BE2C (cell line): ENCODE results near the gene TXNDC8.

Experiments used
- DNase-seq: peaks from one replicate; pipeline ENCODE4 v3.0.0-alpha.2; 2020
- H3K27me3 ChIP-seq: fragments of 250-450 bp; sonication (Bioruptor Pico); 2 replicates; pipeline ENCODE4 v1.5.1; 2020; ENCODE audit warnings: mild to moderate bottlenecking
- H3K36me3 ChIP-seq: fragments of 250-450 bp; sonication (Bioruptor Pico); 2 replicates; pipeline ENCODE4 v1.5.1; 2020; ENCODE audit warnings: mild to moderate bottlenecking
- H3K4me1 ChIP-seq: fragments of 250-450 bp; sonication (Bioruptor Pico); 2 replicates; pipeline ENCODE4 v1.5.1; 2020
- H3K4me3 ChIP-seq: 2 replicates; pipeline ENCODE4 v1.5.1; 2011; ENCODE audit warnings: low read depth, low read length
- H3K9me3 ChIP-seq: fragments of 250-450 bp; sonication (Bioruptor Pico); 2 replicates; pipeline ENCODE4 v1.5.1; 2020
- TF ChIP-seq, protein P1 (sequence below): IDR thresholded peaks from 2 replicates; pipeline ENCODE4 v1.5.1; 2012; ENCODE audit warnings: mild to moderate bottlenecking, low read depth, low read length

Gene TXNDC8

DNA sequence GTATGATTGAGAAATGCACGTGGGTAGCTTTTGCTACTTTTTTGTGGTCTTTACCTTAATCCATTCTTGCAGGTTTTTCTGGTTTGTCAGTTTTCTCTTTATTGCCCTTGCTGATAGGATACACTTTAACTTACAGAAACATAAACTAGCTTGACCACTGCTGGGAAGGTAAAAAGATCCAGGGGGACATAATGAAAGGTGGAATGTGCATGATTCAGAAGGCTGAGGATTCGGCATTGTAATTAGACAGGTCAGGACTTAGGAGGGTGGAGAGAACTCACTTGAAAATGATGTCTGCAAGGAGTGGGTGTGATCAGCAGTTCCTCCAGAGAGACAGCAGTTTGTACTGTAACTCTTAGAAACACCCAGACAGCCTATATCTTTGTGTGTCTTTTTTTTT, 19.8 kb upstream of the TXNDC8 start:
- Histone ChIP-seq H3K4me1 (no peaks in the 10 kb centered on the region), H3K9me3 (no peaks in the 10 kb centered on the region), H3K4me3 (no peak overlapping the region), H3K27me3 (no peaks in the 10 kb centered on the region), H3K36me3 (no peaks in the 10 kb centered on the region)
- TF ChIP-seq, protein P1, sequence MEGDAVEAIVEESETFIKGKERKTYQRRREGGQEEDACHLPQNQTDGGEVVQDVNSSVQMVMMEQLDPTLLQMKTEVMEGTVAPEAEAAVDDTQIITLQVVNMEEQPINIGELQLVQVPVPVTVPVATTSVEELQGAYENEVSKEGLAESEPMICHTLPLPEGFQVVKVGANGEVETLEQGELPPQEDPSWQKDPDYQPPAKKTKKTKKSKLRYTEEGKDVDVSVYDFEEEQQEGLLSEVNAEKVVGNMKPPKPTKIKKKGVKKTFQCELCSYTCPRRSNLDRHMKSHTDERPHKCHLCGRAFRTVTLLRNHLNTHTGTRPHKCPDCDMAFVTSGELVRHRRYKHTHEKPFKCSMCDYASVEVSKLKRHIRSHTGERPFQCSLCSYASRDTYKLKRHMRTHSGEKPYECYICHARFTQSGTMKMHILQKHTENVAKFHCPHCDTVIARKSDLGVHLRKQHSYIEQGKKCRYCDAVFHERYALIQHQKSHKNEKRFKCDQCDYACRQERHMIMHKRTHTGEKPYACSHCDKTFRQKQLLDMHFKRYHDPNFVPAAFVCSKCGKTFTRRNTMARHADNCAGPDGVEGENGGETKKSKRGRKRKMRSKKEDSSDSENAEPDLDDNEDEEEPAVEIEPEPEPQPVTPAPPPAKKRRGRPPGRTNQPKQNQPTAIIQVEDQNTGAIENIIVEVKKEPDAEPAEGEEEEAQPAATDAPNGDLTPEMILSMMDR = no peak
- DNase-seq = no peak

GRCh38 chr9:110356639-110357395, 19.2 kb upstream of the TXNDC8 start:
- Histone ChIP-seq H3K4me1 (no peaks in the 10 kb centered on the region), H3K4me3 (no peak overlapping the region), H3K27me3 (no peaks in the 10 kb centered on the region), H3K36me3 (no peaks in the 10 kb centered on the region), H3K9me3 (no peaks in the 10 kb centered on the region)
- no peak for DNase-seq
- TF ChIP-seq, protein P1 = no peak

DNA sequence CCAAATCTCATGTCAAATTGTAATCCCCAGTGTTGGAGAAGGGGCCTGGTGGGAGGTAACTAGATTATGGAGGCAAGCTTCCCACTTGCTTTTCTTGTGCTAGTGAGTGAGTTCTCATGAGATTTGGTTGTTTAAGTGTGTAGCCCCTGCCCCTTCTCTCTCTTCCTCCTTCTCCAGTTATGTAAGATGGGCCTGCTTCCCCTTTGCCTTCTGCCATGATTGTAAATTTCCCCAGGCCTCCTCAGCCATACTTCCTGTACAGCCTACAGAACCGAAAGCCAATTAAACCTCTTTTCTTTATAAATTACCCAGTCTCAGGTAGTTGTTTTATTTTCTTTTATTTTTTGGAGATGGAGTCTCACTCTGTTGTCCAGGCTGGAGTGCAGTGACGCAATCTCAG, 18.2 kb upstream of the TXNDC8 start:
- Histone ChIP-seq H3K4me3 (no peak overlapping the region), H3K9me3 (no peaks in the 10 kb centered on the region), H3K36me3 (no peaks in the 10 kb centered on the region), H3K4me1 (no peaks in the 10 kb centered on the region), H3K27me3 (no peaks in the 10 kb centered on the region)
- no peak for DNase-seq
- TF ChIP-seq, protein P1 = no peak

- no peaks in the 10 kb centered on the region for H3K9me3 ChIP-seq
- no peaks in the 10 kb centered on the region for H3K36me3 ChIP-seq
- TF ChIP-seq, protein P1 = no peak
- no peak overlapping the region for H3K4me3 ChIP-seq
- H3K4me1 ChIP-seq = no peaks in the 10 kb centered on the region
- DNase-seq = no peak
- no peaks in the 10 kb centered on the region for H3K27me3 ChIP-seq
Observed at GRCh38 chr9:110351009-110351467, 13.4 kb upstream of the TXNDC8 start.

- Histone ChIP-seq H3K27me3 (no peaks in the 10 kb centered on the region), H3K36me3 (no peaks in the 10 kb centered on the region), H3K9me3 (no peaks in the 10 kb centered on the region), H3K4me3 (no peak overlapping the region), H3K4me1 (no peaks in the 10 kb centered on the region)
- no peak for DNase-seq
- TF ChIP-seq, protein P1 = no peak
Observed at GRCh38 chr9:110346325-110346724, 8.7 kb upstream of the TXNDC8 start.

DNA sequence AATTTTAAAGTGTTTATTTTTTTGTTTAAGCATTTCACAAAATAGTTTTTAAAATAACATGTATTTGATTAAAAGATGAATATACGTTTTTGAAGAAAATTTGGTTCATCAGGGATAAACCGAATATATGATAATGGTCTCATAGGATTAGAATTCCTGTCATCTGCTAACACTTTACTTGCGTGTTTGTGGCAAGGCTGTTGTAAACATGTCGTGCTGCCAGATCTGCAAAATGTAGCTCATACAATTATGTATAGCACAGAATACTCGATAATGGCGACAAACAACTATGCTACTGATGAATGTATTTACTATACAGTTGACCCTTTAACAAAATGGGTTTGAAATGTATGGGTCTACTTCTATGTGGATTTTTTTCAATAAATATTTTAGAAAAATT, 7.2 kb upstream of the TXNDC8 start:
- no peak overlapping the region for H3K4me3 ChIP-seq
- no peaks in the 10 kb centered on the region for H3K27me3 ChIP-seq
- H3K9me3 ChIP-seq = no peaks in the 10 kb centered on the region
- no peaks in the 10 kb centered on the region for H3K4me1 ChIP-seq
- TF ChIP-seq, protein P1 = no peak
- no peak for DNase-seq
- H3K36me3 ChIP-seq = no peaks in the 10 kb centered on the region
